GM12801 (cell line): ENCODE results near the gene MYL2.

ENCODE experiments used
- TF ChIP-seq, protein P1 (sequence below): IDR thresholded peaks from one replicate; pipeline ENCODE4 v1.5.1; 2011; ENCODE audit warnings: control low read depth; ENCODE audit not compliant: insufficient read length; ENCODE audit errors: extremely low read depth

The MYL2 gene

DNA sequence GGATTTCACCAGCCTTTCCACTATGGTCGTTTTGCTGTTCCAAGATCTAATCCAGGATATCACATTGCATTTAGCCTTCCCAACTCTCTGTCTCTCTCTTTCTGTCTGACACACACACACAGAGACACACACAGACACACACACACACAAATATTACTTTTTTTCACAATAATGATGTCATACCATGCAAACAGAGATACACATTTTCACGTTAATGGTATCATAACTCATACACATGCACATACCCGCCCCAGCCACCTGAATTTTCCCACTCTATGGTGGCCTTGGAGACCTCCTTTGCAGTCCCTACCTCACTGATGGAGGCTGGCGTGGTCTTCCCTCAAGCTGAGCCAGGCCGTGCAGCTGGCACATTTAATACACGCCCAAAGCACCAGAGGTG, 7.2 kb upstream of the MYL2 start:
- TF ChIP-seq, protein P1, sequence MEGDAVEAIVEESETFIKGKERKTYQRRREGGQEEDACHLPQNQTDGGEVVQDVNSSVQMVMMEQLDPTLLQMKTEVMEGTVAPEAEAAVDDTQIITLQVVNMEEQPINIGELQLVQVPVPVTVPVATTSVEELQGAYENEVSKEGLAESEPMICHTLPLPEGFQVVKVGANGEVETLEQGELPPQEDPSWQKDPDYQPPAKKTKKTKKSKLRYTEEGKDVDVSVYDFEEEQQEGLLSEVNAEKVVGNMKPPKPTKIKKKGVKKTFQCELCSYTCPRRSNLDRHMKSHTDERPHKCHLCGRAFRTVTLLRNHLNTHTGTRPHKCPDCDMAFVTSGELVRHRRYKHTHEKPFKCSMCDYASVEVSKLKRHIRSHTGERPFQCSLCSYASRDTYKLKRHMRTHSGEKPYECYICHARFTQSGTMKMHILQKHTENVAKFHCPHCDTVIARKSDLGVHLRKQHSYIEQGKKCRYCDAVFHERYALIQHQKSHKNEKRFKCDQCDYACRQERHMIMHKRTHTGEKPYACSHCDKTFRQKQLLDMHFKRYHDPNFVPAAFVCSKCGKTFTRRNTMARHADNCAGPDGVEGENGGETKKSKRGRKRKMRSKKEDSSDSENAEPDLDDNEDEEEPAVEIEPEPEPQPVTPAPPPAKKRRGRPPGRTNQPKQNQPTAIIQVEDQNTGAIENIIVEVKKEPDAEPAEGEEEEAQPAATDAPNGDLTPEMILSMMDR, result no peak

DNA sequence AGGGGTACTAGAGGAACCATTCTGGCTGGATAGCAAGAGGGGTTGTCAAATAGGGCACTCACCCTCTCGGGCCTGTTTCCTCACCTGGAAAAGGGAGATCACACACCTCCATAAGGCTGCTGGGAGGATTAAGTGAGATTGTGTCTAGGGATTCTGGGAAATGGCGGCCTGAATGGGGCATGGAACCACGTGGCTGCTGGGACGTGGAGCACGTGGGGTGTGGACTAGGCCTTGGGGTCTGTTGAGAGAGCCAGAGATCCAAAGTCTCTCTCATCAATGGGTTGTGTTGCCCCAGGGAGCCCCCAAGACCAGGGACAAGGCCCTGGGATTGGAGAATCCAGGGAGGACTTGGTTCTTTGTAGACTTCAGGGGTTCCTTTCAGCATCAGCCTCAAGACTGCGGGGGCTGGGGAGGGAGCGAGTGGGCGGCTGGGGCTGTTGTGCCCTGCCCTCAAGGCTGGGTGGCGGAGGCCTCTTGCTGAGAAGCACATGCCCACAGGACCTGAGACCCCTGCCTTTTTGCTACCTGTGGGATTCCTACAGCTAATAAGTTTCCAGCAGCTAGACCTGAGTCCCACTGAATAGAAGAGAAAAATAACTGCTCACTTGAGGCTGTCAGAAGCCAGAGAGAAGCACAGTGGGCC, 3.4 kb upstream of the MYL2 start:
- TF ChIP-seq, protein P1, result no peak

DNA sequence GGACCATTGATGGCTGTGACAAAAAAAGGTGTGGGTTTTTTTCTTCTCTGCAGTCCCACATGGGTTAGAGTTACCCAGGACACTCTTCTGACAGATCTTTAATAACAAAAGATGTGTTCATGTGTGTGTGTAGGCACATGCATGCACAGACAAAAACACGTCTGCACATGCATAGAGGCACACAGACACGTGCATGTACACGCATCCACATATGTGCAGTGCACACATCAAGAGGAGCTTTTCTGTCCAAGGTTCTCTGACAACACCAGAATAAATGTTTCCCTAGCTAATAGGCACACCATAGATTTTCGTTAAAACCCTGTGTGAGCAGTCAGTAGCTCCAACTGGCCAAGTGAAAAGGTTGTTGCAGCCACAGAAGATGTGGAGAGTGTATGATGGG, 2.8 kb upstream of the MYL2 start:
- TF ChIP-seq, protein P1, result no peak

DNA sequence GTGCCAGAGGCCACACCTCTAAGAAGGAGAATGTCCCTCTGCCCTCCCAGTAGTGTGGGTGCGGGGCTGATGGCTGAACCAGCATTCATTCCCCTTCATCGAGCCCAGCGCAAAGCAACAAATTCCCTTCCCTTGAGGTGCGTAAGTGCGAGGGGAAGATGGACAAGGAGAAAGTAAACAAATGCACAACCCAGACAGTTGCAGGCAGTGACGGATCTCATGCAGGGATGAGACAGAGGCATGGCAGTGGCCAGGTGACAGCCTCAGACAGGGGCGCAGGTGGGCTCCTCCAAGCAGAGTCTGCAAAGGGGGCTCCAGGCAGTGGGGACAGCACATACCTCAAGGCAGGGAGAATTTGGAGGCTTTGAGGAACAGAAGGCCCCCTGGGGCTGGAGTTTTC, 2.3 kb upstream of the MYL2 start:
- TF ChIP-seq, protein P1, result no peak

DNA sequence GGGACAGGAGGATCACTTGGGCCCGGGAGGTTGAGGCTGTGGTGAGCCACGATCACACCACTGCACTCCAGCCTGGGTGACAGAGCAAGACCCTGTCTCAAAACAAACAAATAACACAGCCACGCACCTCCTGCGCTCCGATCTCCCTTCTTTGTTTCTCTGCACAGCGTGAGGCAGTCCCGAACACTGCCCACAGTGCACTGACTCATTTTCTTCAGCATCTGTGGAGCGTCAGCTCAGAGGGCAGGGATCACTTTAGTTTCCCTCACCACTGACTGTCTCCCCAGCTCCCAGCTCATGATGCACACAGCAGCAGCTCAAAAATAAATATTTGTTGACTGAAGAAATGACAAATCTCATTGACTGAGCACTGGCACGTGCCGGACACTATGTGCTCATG, 883 bp upstream of the MYL2 start:
- TF ChIP-seq, protein P1, result no peak

DNA sequence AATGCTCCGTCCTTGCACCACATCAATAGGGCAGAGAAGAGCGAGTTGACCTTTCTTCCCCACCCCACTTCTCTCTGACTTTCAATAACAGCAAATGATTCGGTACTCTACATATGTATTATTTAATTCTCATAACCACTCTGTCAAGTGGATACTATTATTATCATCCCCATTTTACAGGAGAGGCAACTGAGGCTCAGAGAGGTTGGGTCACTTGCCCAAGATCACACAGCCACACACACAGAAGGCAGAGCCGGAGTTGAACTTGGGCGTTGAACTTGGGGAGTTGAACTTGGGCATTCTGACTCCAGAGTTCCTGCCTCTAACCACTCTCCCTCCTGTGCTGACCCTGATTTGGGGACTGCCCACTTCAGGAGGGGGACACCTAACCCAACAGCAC, 659 bp downstream of the MYL2 start:
- TF ChIP-seq, protein P1, result no peak

DNA sequence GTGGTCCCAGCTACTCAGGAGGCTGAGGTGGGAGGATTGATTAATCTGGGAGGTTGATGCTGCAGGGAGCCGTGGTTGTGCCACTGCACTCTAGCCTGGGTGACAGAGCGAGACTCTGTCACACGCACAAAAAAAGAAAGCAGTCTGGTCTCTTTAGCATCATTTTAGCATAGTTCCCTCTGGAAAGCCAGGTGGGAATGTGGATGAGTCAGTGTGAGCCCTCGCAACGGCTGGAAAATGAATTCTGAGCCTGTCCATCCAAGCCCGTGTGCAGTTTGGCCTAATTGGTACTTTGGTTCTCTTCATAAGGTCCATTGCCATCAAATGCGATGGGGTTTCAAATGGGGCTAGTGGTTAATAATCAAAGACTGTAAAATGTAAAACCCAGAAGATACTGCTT, 2.4 kb downstream of the MYL2 start:
- TF ChIP-seq, protein P1, result no peak
